Breast epithelium (tissue), 4 donors: Measurements from ENCODE around the gene RAB9A. TPM values are rescaled to one million over a fixed set of nuclear protein-coding genes. Genes with fewer than 3 reads are reported as not detected.

Experiments used
- DNase-seq, 2 donors: peaks; one replicate each; pipeline ENCODE4 v3.0.0-alpha.2; 2019; ENCODE audit warnings: low spot score in 2 of 2
- H3K27ac ChIP-seq, 2 donors: fragments of 200-600 bp; sonication (generic) in 1 of 2; one replicate each; pipeline ENCODE4 v1.5.1; 2016 to 2019; ENCODE audit warnings: mild to moderate bottlenecking in 1 of 2
- H3K27me3 ChIP-seq, 2 donors: fragments of 200-600 bp; sonication (generic) in 1 of 2; one replicate each; pipeline versions ENCODE4 v1.5.1 to v1.6.0; 2017 to 2019; ENCODE audit warnings: control low read depth in 1 of 2, mild to moderate bottlenecking in 1 of 2
- H3K36me3 ChIP-seq: fragments of 200-600 bp; one replicate; pipeline ENCODE4 v1.5.1; 2019
- H3K4me1 ChIP-seq, 2 donors: fragments of 200-600 bp; sonication (generic); one replicate each; pipeline ENCODE4 v1.5.1; 2016 to 2019; ENCODE audit warnings: control low read depth in 1 of 2
- H3K4me3 ChIP-seq, 3 donors: fragments of 200-600 bp; sonication (generic); 1 replicate in 2 of 3; 2 replicates in 1 of 3; pipeline ENCODE4 v1.5.1; 2016 to 2019; ENCODE audit warnings: mild to moderate bottlenecking in 3 of 3, moderate library complexity in 2 of 3
- H3K9me3 ChIP-seq, 2 donors: fragments of 200-600 bp; sonication (generic) in 1 of 2; one replicate each; pipeline ENCODE4 v1.5.1; 2016 to 2019; ENCODE audit warnings: control low read depth in 1 of 2
- POLR2A ChIP-seq: fragments of 450-650 bp; IDR thresholded peaks from one replicate; pipeline ENCODE4 v1.6.1; 2016; ENCODE audit warnings: antibody characterized with exemption, mild to moderate bottlenecking, moderate library complexity
- POLR2AphosphoS5 ChIP-seq, 3 donors: sonication (generic); formaldehyde crosslinking; IDR thresholded peaks; one replicate each; pipeline ENCODE4 v1.6.1; 2017; ENCODE audit warnings: antibody characterized with exemption in 3 of 3
- intact Hi-C: fragments of 100-400 bp; cut with DNase I; formaldehyde crosslinking; loops from one replicate; pipeline ENCODE4 v1.15.1; 2023; ENCODE audit warnings: low total_unique reads
- total RNA-seq, 3 donors: library from RNA; depleted of rRNA; stranded (reverse); fragments of >200 nt; gene quantifications; one replicate each; pipeline ENCODE4 v1.1.0, GENCODE V29; 2016
- TF ChIP-seq, protein P1 (sequence below), 3 donors: fragments of 450-650 bp; IDR thresholded peaks; one replicate each; pipeline ENCODE4 v1.5.1; 2016 to 2017; ENCODE audit warnings: antibody characterized with exemption in 3 of 3, mild to moderate bottlenecking in 3 of 3, moderate library complexity in 3 of 3

The RAB9A gene
- total RNA-seq, 3 donors from 2014 or later, result 41.0 to 63.4 (median 43.2) TPM

DNA sequence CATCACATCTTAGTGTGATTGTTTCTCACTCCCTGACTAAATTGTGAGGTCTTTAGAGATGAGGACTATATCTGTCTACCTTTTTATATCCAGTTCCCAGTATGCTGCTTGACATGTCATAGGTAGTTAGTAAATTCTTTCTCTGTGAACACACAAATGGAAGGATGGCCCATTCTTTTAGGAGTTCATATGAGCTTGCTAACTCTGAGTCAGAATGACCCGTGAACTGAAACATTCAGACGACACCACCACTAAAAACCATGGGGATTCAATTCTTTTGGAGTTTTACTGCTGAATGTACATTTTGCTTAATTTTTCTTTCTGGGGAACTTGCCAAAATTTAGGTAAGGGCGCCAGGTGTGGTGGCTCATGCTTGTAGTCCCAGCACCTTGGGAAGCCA lies 59.6 kb downstream of the RAB9A start:
- intact Hi-C loops, result no loop called here
- no peak for DNase-seq
- Histone ChIP-seq H3K27me3 (no peaks in the 10 kb centered on the region), H3K9me3 (no peaks in the 10 kb centered on the region), H3K4me3 (no peak overlapping the region), H3K36me3 (no peaks in the 10 kb centered on the region), H3K27ac (no peak overlapping the region), H3K4me1 (no peaks in the 10 kb centered on the region)
- TF ChIP-seq POLR2A, result no peak
- TF ChIP-seq, protein P1, sequence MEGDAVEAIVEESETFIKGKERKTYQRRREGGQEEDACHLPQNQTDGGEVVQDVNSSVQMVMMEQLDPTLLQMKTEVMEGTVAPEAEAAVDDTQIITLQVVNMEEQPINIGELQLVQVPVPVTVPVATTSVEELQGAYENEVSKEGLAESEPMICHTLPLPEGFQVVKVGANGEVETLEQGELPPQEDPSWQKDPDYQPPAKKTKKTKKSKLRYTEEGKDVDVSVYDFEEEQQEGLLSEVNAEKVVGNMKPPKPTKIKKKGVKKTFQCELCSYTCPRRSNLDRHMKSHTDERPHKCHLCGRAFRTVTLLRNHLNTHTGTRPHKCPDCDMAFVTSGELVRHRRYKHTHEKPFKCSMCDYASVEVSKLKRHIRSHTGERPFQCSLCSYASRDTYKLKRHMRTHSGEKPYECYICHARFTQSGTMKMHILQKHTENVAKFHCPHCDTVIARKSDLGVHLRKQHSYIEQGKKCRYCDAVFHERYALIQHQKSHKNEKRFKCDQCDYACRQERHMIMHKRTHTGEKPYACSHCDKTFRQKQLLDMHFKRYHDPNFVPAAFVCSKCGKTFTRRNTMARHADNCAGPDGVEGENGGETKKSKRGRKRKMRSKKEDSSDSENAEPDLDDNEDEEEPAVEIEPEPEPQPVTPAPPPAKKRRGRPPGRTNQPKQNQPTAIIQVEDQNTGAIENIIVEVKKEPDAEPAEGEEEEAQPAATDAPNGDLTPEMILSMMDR (IDR thresholded peaks at IDR 0.05), result no peak
- TF ChIP-seq POLR2AphosphoS5 (IDR thresholded peaks at IDR 0.05), result no peak

DNA sequence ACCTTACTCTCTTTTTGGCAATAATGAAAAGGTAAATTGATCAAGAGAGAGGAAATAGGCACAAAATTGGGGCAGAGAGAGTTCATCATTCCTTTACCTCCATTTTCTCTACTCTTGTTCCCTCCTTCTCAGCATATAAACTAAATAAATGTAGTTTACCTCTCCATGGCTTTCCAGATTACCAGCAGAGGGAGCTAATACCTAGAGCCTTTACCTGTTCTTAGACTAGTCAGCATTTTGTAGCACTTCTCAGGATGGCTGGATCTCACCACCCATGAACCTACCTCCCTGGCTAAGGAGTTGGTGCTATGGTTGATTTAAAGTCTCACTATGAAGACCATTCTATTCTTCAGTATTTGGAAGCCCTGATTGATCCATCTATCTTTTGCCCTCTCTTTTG lies 61.3 kb downstream of the RAB9A start:
- DNase-seq, result no peak
- H3K36me3 ChIP-seq, result no peaks in the 10 kb centered on the region
- no peaks in the 10 kb centered on the region for H3K4me1 ChIP-seq
- H3K27me3 ChIP-seq, result no peaks in the 10 kb centered on the region
- TF ChIP-seq, protein P1 (IDR thresholded peaks at IDR 0.05), result peak; percentile 25 to 70 (median 33)
- no peak for TF ChIP-seq POLR2A
- H3K27ac ChIP-seq, result peak overlapping the region in 1 of 2 donors; percentile 5
- no peak overlapping the region for H3K4me3 ChIP-seq
- H3K9me3 ChIP-seq, result no peaks in the 10 kb centered on the region
- intact Hi-C loops, result loop anchor here (10.0 kb wide), 1 partner anchor 285 kb away; no protein-coding TSS in a partner anchor

DNA sequence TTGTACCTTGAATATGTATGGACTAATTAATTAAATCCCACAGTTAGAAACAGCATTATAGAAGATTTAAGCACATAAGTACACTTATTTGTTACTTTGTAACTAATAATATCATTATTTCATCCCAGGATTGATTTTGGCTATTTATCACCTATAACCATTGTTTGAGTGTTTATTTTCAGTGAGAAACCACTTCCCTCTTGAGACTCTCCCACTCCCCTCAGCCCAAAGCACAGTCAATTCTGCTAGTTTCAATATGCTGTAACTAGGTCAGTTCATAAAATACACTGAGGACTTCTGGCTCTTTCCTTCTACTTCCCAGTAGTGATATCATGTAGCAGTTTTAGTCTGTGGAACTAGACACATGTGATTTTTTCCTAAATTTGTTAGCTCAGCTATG lies 61.9 kb downstream of the RAB9A start:
- intact Hi-C loops, result loop anchor here (10.0 kb wide), 1 partner anchor 284 kb away; no protein-coding TSS in a partner anchor
- no peak overlapping the region for H3K4me3 ChIP-seq
- no peak overlapping the region for H3K27ac ChIP-seq

DNA sequence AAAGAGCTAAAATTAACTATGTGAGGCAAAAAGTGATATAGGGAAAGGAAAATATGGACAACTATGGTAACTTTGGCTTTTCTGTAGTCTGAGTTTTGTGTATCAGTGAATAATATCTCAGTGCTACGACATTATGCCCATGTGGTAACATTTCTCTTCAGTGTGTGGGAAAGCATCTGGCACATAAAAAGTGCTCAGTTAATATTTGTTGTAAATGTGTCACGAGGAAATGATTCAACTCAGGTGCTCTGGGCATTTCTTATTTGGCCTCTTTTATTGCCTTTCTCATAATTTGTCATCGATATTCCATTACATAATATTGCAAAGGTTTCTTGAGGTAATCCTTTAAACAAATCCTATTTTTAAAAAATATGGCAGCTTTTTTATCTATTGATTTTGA lies 63.2 kb downstream of the RAB9A start:
- no peak for DNase-seq
- Histone ChIP-seq H3K9me3 (no peaks in the 10 kb centered on the region), H3K27ac (peak overlapping the region in 1 of 2 donors; percentile 1), H3K4me1 (no peaks in the 10 kb centered on the region), H3K27me3 (no peaks in the 10 kb centered on the region), H3K4me3 (no peak overlapping the region), H3K36me3 (no peaks in the 10 kb centered on the region)
- TF ChIP-seq, protein P1 (IDR thresholded peaks at IDR 0.05), result no peak
- TF ChIP-seq POLR2A (no peak), POLR2AphosphoS5 (IDR thresholded peaks at IDR 0.05) (no peak)
- intact Hi-C loops, result loop anchor here (10.0 kb wide), 1 partner anchor 283 kb away; no protein-coding TSS in a partner anchor

More for the DNA sequence above, 61.9 kb downstream of the RAB9A start:
- no peak for TF ChIP-seq POLR2A
- no peak for TF ChIP-seq POLR2AphosphoS5 (IDR thresholded peaks at IDR 0.05)
- TF ChIP-seq, protein P1 (IDR thresholded peaks at IDR 0.05), result no peak
- Histone ChIP-seq H3K36me3 (no peaks in the 10 kb centered on the region), H3K4me1 (no peaks in the 10 kb centered on the region), H3K9me3 (no peaks in the 10 kb centered on the region), H3K27me3 (no peaks in the 10 kb centered on the region)
- no peak for DNase-seq

DNA sequence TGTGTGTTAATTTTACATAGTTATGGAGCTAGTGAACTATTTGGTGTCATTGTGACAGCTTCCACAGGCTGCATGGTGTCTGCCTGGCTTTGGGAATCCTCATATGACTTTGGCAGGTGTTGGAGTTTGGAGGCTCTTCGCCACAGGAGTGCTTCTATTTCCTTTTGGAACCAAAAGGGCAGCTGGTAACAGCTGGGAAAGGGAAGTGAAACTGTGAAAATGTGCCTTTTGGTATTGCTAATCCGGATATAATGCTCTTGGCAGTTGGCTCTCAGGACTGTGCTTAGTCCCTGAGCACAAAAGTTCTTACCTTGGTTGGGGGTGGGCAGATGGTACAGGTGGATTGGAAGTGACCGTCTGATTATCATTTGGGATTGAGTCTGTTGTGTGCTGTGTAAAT lies 63.7 kb downstream of the RAB9A start:
- TF ChIP-seq POLR2AphosphoS5 (IDR thresholded peaks at IDR 0.05) (no peak), POLR2A (no peak)
- TF ChIP-seq, protein P1 (IDR thresholded peaks at IDR 0.05), result no peak

More for the DNA sequence above, 63.7 kb downstream of the RAB9A start:
- H3K4me3 ChIP-seq, result no peak overlapping the region
- no peaks in the 10 kb centered on the region for H3K27me3 ChIP-seq
- no peaks in the 10 kb centered on the region for H3K4me1 ChIP-seq
- no peaks in the 10 kb centered on the region for H3K9me3 ChIP-seq
- no peak for DNase-seq
- H3K27ac ChIP-seq, result peak overlapping the region; percentile 20 to 44
- no peaks in the 10 kb centered on the region for H3K36me3 ChIP-seq
- intact Hi-C loops, result loop anchor here (10.0 kb wide), 1 partner anchor 282 kb away; no protein-coding TSS in a partner anchor
